ENCODE results near the gene BET1L.
A peak's percentile ranks its signal among the peaks of the same experiment; 100 is the strongest.

The BET1L gene

GRCh38 chr11:211741-212140 lies 4.5 kb upstream of the BET1L start:
- peaks cover 20% of the 10 kb centered on the region for H3K79me1 ChIP-seq (ENCODE audit: low read depth, low read length)
- H3K18ac ChIP-seq (ENCODE audit: low read length), result no peak overlapping the region
- DNase-seq (ENCODE audit: low spot score), result no peak
- H2BK12ac ChIP-seq (ENCODE audit: low read length), result no peak overlapping the region
- no peak overlapping the region for H3K4ac ChIP-seq (ENCODE audit: low read length)
- H2BK120ac ChIP-seq (ENCODE audit: low read depth, low read length), result no peak overlapping the region
- H3K27ac ChIP-seq (replicated peaks; ENCODE audit: low read length), result no peak overlapping the region
- H3K4me1 ChIP-seq (ENCODE audit: control insufficient read depth in 2 of 2, insufficient read depth in 1 of 2, low read depth in 1 of 2, low read length in 2 of 2), result peaks cover 9 to 11% of the 10 kb centered on the region in 2 donors
- no peak overlapping the region for H3K23ac ChIP-seq (ENCODE audit: low read depth, low read length, poor library complexity)
- no CpG with 5 or more reads among the region's 9 CpGs for WGBS, 2 donors (ENCODE audit: extremely low coverage in 2 of 2, insufficient read length in 2 of 2, insufficient replicate concordance in 1 of 2)
- H3K4me2 ChIP-seq (ENCODE audit: insufficient read depth, low read length, poor library complexity, severe bottlenecking), result no peak overlapping the region
- no peak overlapping the region for H2BK5ac ChIP-seq (ENCODE audit: low read length)
- no peak overlapping the region for H4K8ac ChIP-seq (ENCODE audit: low read depth, low read length)
- H3K27me3 ChIP-seq (ENCODE audit: control insufficient read depth in 3 of 3, insufficient read depth in 3 of 3, low read depth in 1 of 3, low read length in 3 of 3), result no peaks in the 10 kb centered on the region
- no peak overlapping the region for H2AK5ac ChIP-seq (ENCODE audit: low read depth, low read length)
- H3K9ac ChIP-seq (ENCODE audit: low read depth, low read length, poor library complexity), result no peak overlapping the region
- H2AFZ ChIP-seq (ENCODE audit: low read length), result no peak overlapping the region
- H3K14ac ChIP-seq (ENCODE audit: low read length), result no peak overlapping the region
- no peak overlapping the region for H3K4me3 ChIP-seq (ENCODE audit: low read length in 2 of 2)
- H4K91ac ChIP-seq (ENCODE audit: low read depth, low read length, poor library complexity), result no peak overlapping the region
- no peak overlapping the region for H2BK15ac ChIP-seq (ENCODE audit: low read length)
- H3K36me3 ChIP-seq (replicated peaks in 1 of 2; ENCODE audit: control insufficient read depth in 2 of 2, insufficient read depth in 2 of 2, low read length in 2 of 2), result peaks cover 62 to 75% of the 10 kb centered on the region in 2 donors
- no peaks in the 10 kb centered on the region for H3K9me3 ChIP-seq (replicated peaks in 1 of 2; ENCODE audit: control insufficient read depth in 2 of 2, insufficient read depth in 1 of 2, low read depth in 1 of 2, low read length in 2 of 2)

GRCh38 chr11:211295-211694 lies 4.1 kb upstream of the BET1L start:
- Histone ChIP-seq H3K79me1 (ENCODE audit: low read depth, low read length) (peaks cover 20% of the 10 kb centered on the region), H2BK15ac (ENCODE audit: low read length) (no peak overlapping the region), H3K9me3 (replicated peaks in 1 of 2; ENCODE audit: control insufficient read depth in 2 of 2, insufficient read depth in 1 of 2, low read depth in 1 of 2, low read length in 2 of 2) (no peaks in the 10 kb centered on the region), H3K18ac (ENCODE audit: low read length) (no peak overlapping the region), H2AK5ac (ENCODE audit: low read depth, low read length) (no peak overlapping the region), H3K14ac (ENCODE audit: low read length) (no peak overlapping the region), H3K27me3 (ENCODE audit: control insufficient read depth in 3 of 3, insufficient read depth in 3 of 3, low read depth in 1 of 3, low read length in 3 of 3) (no peaks in the 10 kb centered on the region), H4K8ac (ENCODE audit: low read depth, low read length) (no peak overlapping the region), H2BK5ac (ENCODE audit: low read length) (no peak overlapping the region), H3K23ac (ENCODE audit: low read depth, low read length, poor library complexity) (peak overlapping the region; percentile 25), H3K4ac (ENCODE audit: low read length) (no peak overlapping the region), H3K27ac (replicated peaks; ENCODE audit: low read length) (no peak overlapping the region), H2AFZ (ENCODE audit: low read length) (no peak overlapping the region), H2BK12ac (ENCODE audit: low read length) (no peak overlapping the region), H3K4me3 (ENCODE audit: low read length in 2 of 2) (peak overlapping the region in 1 of 2 donors; percentile 5), H2BK120ac (ENCODE audit: low read depth, low read length) (no peak overlapping the region), H4K91ac (ENCODE audit: low read depth, low read length, poor library complexity) (no peak overlapping the region), H3K36me3 (replicated peaks in 1 of 2; ENCODE audit: control insufficient read depth in 2 of 2, insufficient read depth in 2 of 2, low read length in 2 of 2) (peaks cover 57 to 71% of the 10 kb centered on the region in 2 donors), H3K4me1 (ENCODE audit: control insufficient read depth in 2 of 2, insufficient read depth in 1 of 2, low read depth in 1 of 2, low read length in 2 of 2) (peaks cover 12 to 14% of the 10 kb centered on the region in 2 donors), H3K9ac (ENCODE audit: low read depth, low read length, poor library complexity) (no peak overlapping the region), H3K4me2 (ENCODE audit: insufficient read depth, low read length, poor library complexity, severe bottlenecking) (no peak overlapping the region)
- WGBS, 2 donors (ENCODE audit: extremely low coverage in 2 of 2, insufficient read length in 2 of 2, insufficient replicate concordance in 1 of 2), result no CpG with 5 or more reads among the region's 5 CpGs
- no peak for DNase-seq (ENCODE audit: low spot score)

DNA sequence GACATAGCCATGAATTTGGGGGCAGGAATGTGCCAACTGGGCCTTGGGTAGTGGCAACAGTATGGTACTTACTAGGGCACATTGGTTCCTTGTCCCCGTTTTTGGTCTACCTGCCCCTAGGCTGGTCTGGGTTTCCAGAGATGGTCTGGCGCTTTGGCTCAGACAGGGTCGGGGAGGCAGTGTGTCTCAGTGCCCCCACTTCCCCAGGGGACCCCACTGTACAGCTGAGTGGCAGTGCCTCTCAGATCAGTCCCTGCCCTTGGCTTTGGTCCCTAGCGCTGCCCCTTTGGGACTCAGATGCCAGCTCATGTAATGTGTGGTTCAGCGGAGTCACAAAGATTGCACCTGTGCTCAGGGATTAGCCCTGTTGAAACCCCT lies 3.6 kb upstream of the BET1L start:
- no peak overlapping the region for H2AK5ac ChIP-seq (ENCODE audit: low read depth, low read length)
- no peak overlapping the region for H2BK5ac ChIP-seq (ENCODE audit: low read length)
- H2BK15ac ChIP-seq (ENCODE audit: low read length), result no peak overlapping the region
- H3K4me2 ChIP-seq (ENCODE audit: insufficient read depth, low read length, poor library complexity, severe bottlenecking), result no peak overlapping the region
- no peak overlapping the region for H3K27ac ChIP-seq (replicated peaks; ENCODE audit: low read length)
- no peaks in the 10 kb centered on the region for H3K9me3 ChIP-seq (replicated peaks in 1 of 2; ENCODE audit: control insufficient read depth in 2 of 2, insufficient read depth in 1 of 2, low read depth in 1 of 2, low read length in 2 of 2)
- no peak overlapping the region for H2BK12ac ChIP-seq (ENCODE audit: low read length)
- no peaks in the 10 kb centered on the region for H3K27me3 ChIP-seq (ENCODE audit: control insufficient read depth in 3 of 3, insufficient read depth in 3 of 3, low read depth in 1 of 3, low read length in 3 of 3)
- H3K4ac ChIP-seq (ENCODE audit: low read length), result no peak overlapping the region
- H4K91ac ChIP-seq (ENCODE audit: low read depth, low read length, poor library complexity), result no peak overlapping the region
- H3K79me1 ChIP-seq (ENCODE audit: low read depth, low read length), result peaks cover 23% of the 10 kb centered on the region
- H3K18ac ChIP-seq (ENCODE audit: low read length), result no peak overlapping the region
- no peak overlapping the region for H3K4me3 ChIP-seq (ENCODE audit: low read length in 2 of 2)
- H2BK120ac ChIP-seq (ENCODE audit: low read depth, low read length), result no peak overlapping the region
- H3K14ac ChIP-seq (ENCODE audit: low read length), result no peak overlapping the region
- H4K8ac ChIP-seq (ENCODE audit: low read depth, low read length), result no peak overlapping the region
- H3K4me1 ChIP-seq (ENCODE audit: control insufficient read depth in 2 of 2, insufficient read depth in 1 of 2, low read depth in 1 of 2, low read length in 2 of 2), result peaks cover 15 to 18% of the 10 kb centered on the region in 2 donors
- no peak overlapping the region for H3K9ac ChIP-seq (ENCODE audit: low read depth, low read length, poor library complexity)
- DNase-seq (ENCODE audit: low spot score), result no peak
- H3K23ac ChIP-seq (ENCODE audit: low read depth, low read length, poor library complexity), result peak overlapping the region; percentile 52
- WGBS, 2 donors (ENCODE audit: extremely low coverage in 2 of 2, insufficient read length in 2 of 2, insufficient replicate concordance in 1 of 2), result no CpG with 5 or more reads among the region's 5 CpGs
- H2AFZ ChIP-seq (ENCODE audit: low read length), result no peak overlapping the region
- peaks cover 54 to 68% of the 10 kb centered on the region in 2 donors for H3K36me3 ChIP-seq (replicated peaks in 1 of 2; ENCODE audit: control insufficient read depth in 2 of 2, insufficient read depth in 2 of 2, low read length in 2 of 2)

DNA sequence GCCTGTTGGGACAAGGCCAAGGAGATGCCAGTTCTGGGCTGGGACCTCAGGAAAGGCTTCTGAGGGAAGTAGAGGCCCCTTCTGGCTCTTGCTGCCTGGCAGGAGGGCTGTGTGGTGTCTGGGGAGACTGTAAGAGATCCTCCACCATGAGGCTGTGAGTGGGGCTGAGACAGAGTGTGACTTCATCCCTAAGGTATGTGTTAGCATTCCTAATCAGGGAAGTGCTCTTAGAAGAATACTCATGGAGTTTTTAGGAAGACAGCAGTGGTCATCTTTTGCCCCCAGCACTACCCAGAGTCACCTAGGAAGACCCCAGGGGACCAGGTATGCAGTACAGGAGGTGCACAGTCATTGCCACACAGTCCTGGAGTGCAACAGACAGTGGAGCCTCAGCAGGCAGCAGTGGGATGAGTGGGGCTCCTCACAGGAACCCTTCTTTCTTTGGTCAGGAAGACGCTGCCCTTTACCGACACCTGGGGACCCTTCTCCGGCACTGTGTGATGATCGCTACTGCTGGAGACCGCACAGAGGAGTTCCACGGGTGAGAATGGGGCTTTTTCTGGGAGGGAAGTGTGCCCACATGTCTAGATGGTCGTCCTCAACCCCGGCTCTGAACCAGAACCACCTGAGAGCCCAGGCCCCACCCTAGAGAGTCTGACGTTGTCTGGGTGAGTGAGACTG lies 3.1 kb upstream of the BET1L start:
- Histone ChIP-seq H3K79me1 (ENCODE audit: low read depth, low read length) (peaks cover 29% of the 10 kb centered on the region), H2BK12ac (ENCODE audit: low read length) (no peak overlapping the region), H3K4me3 (ENCODE audit: low read length in 2 of 2) (peak overlapping the region in 1 of 2 donors; percentile 91), H2AK5ac (ENCODE audit: low read depth, low read length) (no peak overlapping the region), H4K91ac (ENCODE audit: low read depth, low read length, poor library complexity) (no peak overlapping the region), H4K8ac (ENCODE audit: low read depth, low read length) (no peak overlapping the region), H3K9me3 (replicated peaks in 1 of 2; ENCODE audit: control insufficient read depth in 2 of 2, insufficient read depth in 1 of 2, low read depth in 1 of 2, low read length in 2 of 2) (no peaks in the 10 kb centered on the region), H3K4ac (ENCODE audit: low read length) (no peak overlapping the region), H2AFZ (ENCODE audit: low read length) (no peak overlapping the region), H3K27ac (replicated peaks; ENCODE audit: low read length) (no peak overlapping the region), H3K36me3 (replicated peaks in 1 of 2; ENCODE audit: control insufficient read depth in 2 of 2, insufficient read depth in 2 of 2, low read length in 2 of 2) (peaks cover 53 to 68% of the 10 kb centered on the region in 2 donors), H3K18ac (ENCODE audit: low read length) (no peak overlapping the region), H3K27me3 (ENCODE audit: control insufficient read depth in 3 of 3, insufficient read depth in 3 of 3, low read depth in 1 of 3, low read length in 3 of 3) (no peaks in the 10 kb centered on the region), H3K14ac (ENCODE audit: low read length) (no peak overlapping the region), H3K4me1 (ENCODE audit: control insufficient read depth in 2 of 2, insufficient read depth in 1 of 2, low read depth in 1 of 2, low read length in 2 of 2) (peaks cover 15 to 18% of the 10 kb centered on the region in 2 donors), H3K4me2 (ENCODE audit: insufficient read depth, low read length, poor library complexity, severe bottlenecking) (no peak overlapping the region), H3K9ac (ENCODE audit: low read depth, low read length, poor library complexity) (peak overlapping the region; percentile 56), H2BK5ac (ENCODE audit: low read length) (no peak overlapping the region), H2BK120ac (ENCODE audit: low read depth, low read length) (no peak overlapping the region), H3K23ac (ENCODE audit: low read depth, low read length, poor library complexity) (peak overlapping the region; percentile 52), H2BK15ac (ENCODE audit: low read length) (no peak overlapping the region)
- no peak for DNase-seq (ENCODE audit: low spot score)
- no CpG with 5 or more reads among the region's 9 CpGs for WGBS, 2 donors (ENCODE audit: extremely low coverage in 2 of 2, insufficient read length in 2 of 2, insufficient replicate concordance in 1 of 2)
